Astrocyte (in vitro differentiated cells and primary cell): Measurements from ENCODE around the gene DIP2C. TPM values are rescaled to one million over a fixed set of nuclear protein-coding genes. Genes with fewer than 3 reads are reported as not detected.

Experiments used
- DNase-seq: peaks from one replicate; pipeline ENCODE4 v3.0.0-alpha.2; 2010; ENCODE audit warnings: low read depth
- FAIRE-seq: peaks from 2 replicates; lab custom pipeline; 2011; peaks lifted over from hg19 to GRCh38; lab: Jason Lieb, UNC
- H2AFZ ChIP-seq: 2 replicates; pipeline ENCODE4 v1.6.0; 2012; ENCODE audit warnings: low read depth, low read length, inconsistent platforms
- H3K27ac ChIP-seq: 2 replicates; pipeline ENCODE4 v1.5.1; 2011; ENCODE audit warnings: low read depth, low read length, inconsistent platforms
- H3K27me3 ChIP-seq: 2 replicates; pipeline ENCODE4 v1.6.0; 2011; ENCODE audit warnings: low read length, inconsistent platforms; ENCODE audit not compliant: insufficient read depth
- H3K36me3 ChIP-seq: 2 replicates; pipeline ENCODE4 v1.5.1; 2011; ENCODE audit warnings: low read length, inconsistent platforms; ENCODE audit not compliant: insufficient read depth
- H3K4me1 ChIP-seq: 2 replicates; pipeline ENCODE4 v1.5.1; 2011; ENCODE audit warnings: low read length, inconsistent platforms; ENCODE audit not compliant: insufficient read depth
- H3K4me2 ChIP-seq: 2 replicates; pipeline ENCODE4 v1.6.0; 2012; ENCODE audit warnings: low read length, inconsistent platforms
- H3K4me3 ChIP-seq: 2 replicates; pipeline ENCODE4 v1.5.1; 2011; ENCODE audit warnings: low read depth, mild to moderate bottlenecking, low read length, inconsistent platforms; ENCODE audit not compliant: insufficient read depth
- H3K79me2 ChIP-seq: 2 replicates; pipeline ENCODE4 v1.6.0; 2012; ENCODE audit warnings: mild to moderate bottlenecking, low read length, inconsistent platforms; ENCODE audit not compliant: insufficient read depth
- H3K9ac ChIP-seq: 2 replicates; pipeline ENCODE4 v1.6.0; 2012; ENCODE audit warnings: mild to moderate bottlenecking, low read length, inconsistent platforms
- H3K9me3 ChIP-seq: 2 replicates; pipeline ENCODE4 v1.5.1; 2012; ENCODE audit warnings: low read depth, mild to moderate bottlenecking, low read length, inconsistent platforms; ENCODE audit not compliant: insufficient read depth
- H4K20me1 ChIP-seq: 2 replicates; pipeline ENCODE4 v1.6.0; 2012; ENCODE audit warnings: low read length, inconsistent platforms; ENCODE audit not compliant: insufficient read depth
- H3K27ac Mint-ChIP-seq: one replicate; pipeline ENCODE4 v1.8.0; 2021; ENCODE audit warnings: mild to moderate bottlenecking, mixed read lengths; ENCODE audit not compliant: unreplicated experiment
- H3K27me3 Mint-ChIP-seq: one replicate; pipeline ENCODE4 v1.8.0; 2021; ENCODE audit warnings: low read depth, mixed read lengths; ENCODE audit not compliant: unreplicated experiment
- H3K36me3 Mint-ChIP-seq: one replicate; pipeline ENCODE4 v1.8.0; 2021; ENCODE audit warnings: low read depth, mixed read lengths; ENCODE audit not compliant: unreplicated experiment
- H3K4me1 Mint-ChIP-seq: one replicate; pipeline ENCODE4 v1.8.0; 2021; ENCODE audit warnings: low read depth, mixed read lengths; ENCODE audit not compliant: unreplicated experiment
- H3K4me3 Mint-ChIP-seq: one replicate; pipeline ENCODE4 v1.8.0; 2021; ENCODE audit warnings: mild to moderate bottlenecking, moderate library complexity, mixed read lengths; ENCODE audit not compliant: unreplicated experiment
- H3K9me3 Mint-ChIP-seq: one replicate; pipeline ENCODE4 v1.8.0; 2021; ENCODE audit warnings: mild to moderate bottlenecking, mixed read lengths; ENCODE audit not compliant: unreplicated experiment
- CTCF ChIP-seq: IDR thresholded peaks from 2 replicates; pipeline ENCODE4 v1.5.1; 2011; ENCODE audit warnings: low read depth, mild to moderate bottlenecking, inconsistent platforms, low read length, moderate library complexity; ENCODE audit not compliant: insufficient read depth
- EZH2 ChIP-seq: IDR thresholded peaks from 2 replicates; pipeline ENCODE4 v1.6.1; 2012; ENCODE audit warnings: mild to moderate bottlenecking, low read length, inconsistent platforms; ENCODE audit not compliant: insufficient read depth
- total RNA-seq: library from RNA; stranded (reverse); gene quantifications from 2 replicates; pipeline ENCODE4 v1.2.1, GENCODE V29; 2021

DIP2C gene
- total RNA-seq, 1 donor from 2014 or later, result 27.3 TPM

- H3K4me3 ChIP-seq, result no peak overlapping the region
- Mint-ChIP-seq H3K4me3 (no peak overlapping the region), H3K27me3 (no peaks in the 10 kb centered on the region), H3K36me3 (peaks cover 3% of the 10 kb centered on the region), H3K9me3 (no peaks in the 10 kb centered on the region), H3K4me1 (no peaks in the 10 kb centered on the region), H3K27ac (no peak overlapping the region)
- no peak for TF ChIP-seq CTCF
- TF ChIP-seq EZH2, result no peak
- H3K4me2 ChIP-seq, result no peak overlapping the region
- no peak overlapping the region for H2AFZ ChIP-seq
- no peaks in the 10 kb centered on the region for H3K27me3 ChIP-seq
- no peaks in the 10 kb centered on the region for H4K20me1 ChIP-seq
- H3K79me2 ChIP-seq, result peaks cover 9% of the 10 kb centered on the region
- H3K4me1 ChIP-seq, result no peaks in the 10 kb centered on the region
- no peak overlapping the region for H3K27ac ChIP-seq
- no peaks in the 10 kb centered on the region for H3K9me3 ChIP-seq
- no peak overlapping the region for H3K9ac ChIP-seq
- FAIRE-seq, result peak; percentile 23
- no peaks in the 10 kb centered on the region for H3K36me3 ChIP-seq
- DNase-seq, result no peak
Measured at GRCh38 chr10:232878-233277, 456.6 kb downstream of the DIP2C start.

GRCh38 chr10:232061-232460 lies 457.4 kb downstream of the DIP2C start:
- Histone ChIP-seq H3K27me3 (no peaks in the 10 kb centered on the region), H3K79me2 (peaks cover 9% of the 10 kb centered on the region), H3K27ac (no peak overlapping the region), H3K4me2 (no peak overlapping the region), H3K9ac (no peak overlapping the region), H4K20me1 (no peaks in the 10 kb centered on the region), H3K36me3 (no peaks in the 10 kb centered on the region), H3K4me3 (no peak overlapping the region), H3K4me1 (no peaks in the 10 kb centered on the region), H2AFZ (no peak overlapping the region), H3K9me3 (no peaks in the 10 kb centered on the region)
- TF ChIP-seq EZH2 (no peak), CTCF (no peak)
- FAIRE-seq (no peak), DNase-seq (no peak)
- no peaks in the 10 kb centered on the region for H3K27me3 Mint-ChIP-seq
- H3K27ac Mint-ChIP-seq, result no peak overlapping the region
- peaks cover 3% of the 10 kb centered on the region for H3K36me3 Mint-ChIP-seq
- no peaks in the 10 kb centered on the region for H3K9me3 Mint-ChIP-seq
- no peak overlapping the region for H3K4me3 Mint-ChIP-seq
- H3K4me1 Mint-ChIP-seq, result no peaks in the 10 kb centered on the region

- Histone ChIP-seq H3K27me3 (no peaks in the 10 kb centered on the region), H2AFZ (no peak overlapping the region), H3K4me1 (no peaks in the 10 kb centered on the region), H3K36me3 (no peaks in the 10 kb centered on the region), H3K4me3 (no peak overlapping the region), H3K27ac (no peak overlapping the region), H4K20me1 (peaks cover 4% of the 10 kb centered on the region), H3K4me2 (no peak overlapping the region), H3K79me2 (peaks cover 9% of the 10 kb centered on the region), H3K9me3 (no peaks in the 10 kb centered on the region), H3K9ac (no peak overlapping the region)
- H3K27me3 Mint-ChIP-seq, result no peaks in the 10 kb centered on the region
- H3K36me3 Mint-ChIP-seq, result peaks cover 3% of the 10 kb centered on the region
- DNase-seq (no peak), FAIRE-seq (no peak)
- H3K4me1 Mint-ChIP-seq, result no peaks in the 10 kb centered on the region
- no peak overlapping the region for H3K4me3 Mint-ChIP-seq
- no peak overlapping the region for H3K27ac Mint-ChIP-seq
- H3K9me3 Mint-ChIP-seq, result no peaks in the 10 kb centered on the region
- TF ChIP-seq EZH2 (no peak), CTCF (peak; percentile 42)
Measured at GRCh38 chr10:230758-231157, 458.7 kb downstream of the DIP2C start.
